Bronchial epithelial cell (primary cell): ENCODE results near the gene SLC1A5. TPM values are rescaled to one million over a fixed set of nuclear protein-coding genes. Genes with fewer than 3 reads are reported as not detected.

Experiments used
- DNase-seq: peaks from one replicate; pipeline ENCODE4 v3.0.0-alpha.2; 2010; ENCODE audit warnings: low read depth
- FAIRE-seq: peaks from 2 replicates; lab custom pipeline; 2011; peaks lifted over from hg19 to GRCh38; lab: Jason Lieb, UNC
- H3K27me3 ChIP-seq: 2 replicates; pipeline ENCODE4 v1.5.1; 2011; ENCODE audit warnings: low read length; ENCODE audit not compliant: control insufficient read depth, insufficient read depth
- H3K36me3 ChIP-seq: 2 replicates; pipeline ENCODE4 v1.5.1; 2011; ENCODE audit warnings: low read length; ENCODE audit not compliant: control insufficient read depth, insufficient read depth
- H3K4me3 ChIP-seq: 2 replicates; pipeline ENCODE4 v1.5.1; 2011; ENCODE audit warnings: mild to moderate bottlenecking, low read depth, low read length, control low read depth
- CTCF ChIP-seq: IDR thresholded peaks from 2 replicates; pipeline ENCODE4 v1.5.1; 2011; ENCODE audit warnings: mild to moderate bottlenecking, moderate library complexity, low read length, control low read depth, inconsistent platforms; ENCODE audit not compliant: insufficient read depth, severe bottlenecking
- total RNA-seq: library from RNA; depleted of rRNA; stranded (reverse); fragments of >200 nt; gene quantifications from 2 replicates; pipeline ENCODE4 v1.2.1, GENCODE V29; 2014

SLC1A5 gene
- total RNA-seq, 1 donor from 2014 or later: 266 TPM

- no peaks in the 10 kb centered on the region for H3K27me3 ChIP-seq
- peak; percentile 18 for FAIRE-seq
- no peak for DNase-seq
- TF ChIP-seq CTCF: no peak
- H3K36me3 ChIP-seq: peaks cover 9% of the 10 kb centered on the region
- H3K4me3 ChIP-seq: no peak overlapping the region
These were observed 44.2 kb downstream of the SLC1A5 start for GRCh38 chr19:46744005-46744691.

GRCh38 chr19:46742926-46743480 is 45.4 kb downstream of the SLC1A5 start:
- Histone ChIP-seq H3K27me3 (no peaks in the 10 kb centered on the region), H3K36me3 (peaks cover 16% of the 10 kb centered on the region), H3K4me3 (no peak overlapping the region)
- no peak for DNase-seq
- FAIRE-seq: no peak
- TF ChIP-seq CTCF: no peak

GRCh38 chr19:46741447-46741846 is 46.9 kb downstream of the SLC1A5 start:
- FAIRE-seq (no peak), DNase-seq (no peak)
- peaks cover 27% of the 10 kb centered on the region for H3K36me3 ChIP-seq
- no peak for TF ChIP-seq CTCF
- H3K4me3 ChIP-seq: no peak overlapping the region
- no peaks in the 10 kb centered on the region for H3K27me3 ChIP-seq

- no peak overlapping the region for H3K4me3 ChIP-seq
- peaks cover 28% of the 10 kb centered on the region for H3K36me3 ChIP-seq
- DNase-seq (no peak), FAIRE-seq (no peak)
- no peaks in the 10 kb centered on the region for H3K27me3 ChIP-seq
- no peak for TF ChIP-seq CTCF
These were observed 49.1 kb downstream of the SLC1A5 start for GRCh38 chr19:46739290-46739771.

GRCh38 chr19:46737761-46738171 is 50.6 kb downstream of the SLC1A5 start:
- Histone ChIP-seq H3K4me3 (no peak overlapping the region), H3K27me3 (no peaks in the 10 kb centered on the region), H3K36me3 (peaks cover 40% of the 10 kb centered on the region)
- no peak for FAIRE-seq
- no peak for DNase-seq
- TF ChIP-seq CTCF: no peak
